Measurements from ENCODE around the gene SPNS2. TPM values are rescaled to one million over a fixed set of nuclear protein-coding genes. Genes with fewer than 3 reads are reported as not detected.

SPNS2 gene
- total RNA-seq, 1 experiment from 2014 or later, result 28.3 TPM

GRCh38 chr17:4480929-4481898 is 17.5 kb upstream of the SPNS2 start:
- no peak for DNase-seq (ENCODE audit: low spot score)

GRCh38 chr17:4482338-4483011 is 16.2 kb upstream of the SPNS2 start:
- no peak for DNase-seq (ENCODE audit: low spot score)

DNA sequence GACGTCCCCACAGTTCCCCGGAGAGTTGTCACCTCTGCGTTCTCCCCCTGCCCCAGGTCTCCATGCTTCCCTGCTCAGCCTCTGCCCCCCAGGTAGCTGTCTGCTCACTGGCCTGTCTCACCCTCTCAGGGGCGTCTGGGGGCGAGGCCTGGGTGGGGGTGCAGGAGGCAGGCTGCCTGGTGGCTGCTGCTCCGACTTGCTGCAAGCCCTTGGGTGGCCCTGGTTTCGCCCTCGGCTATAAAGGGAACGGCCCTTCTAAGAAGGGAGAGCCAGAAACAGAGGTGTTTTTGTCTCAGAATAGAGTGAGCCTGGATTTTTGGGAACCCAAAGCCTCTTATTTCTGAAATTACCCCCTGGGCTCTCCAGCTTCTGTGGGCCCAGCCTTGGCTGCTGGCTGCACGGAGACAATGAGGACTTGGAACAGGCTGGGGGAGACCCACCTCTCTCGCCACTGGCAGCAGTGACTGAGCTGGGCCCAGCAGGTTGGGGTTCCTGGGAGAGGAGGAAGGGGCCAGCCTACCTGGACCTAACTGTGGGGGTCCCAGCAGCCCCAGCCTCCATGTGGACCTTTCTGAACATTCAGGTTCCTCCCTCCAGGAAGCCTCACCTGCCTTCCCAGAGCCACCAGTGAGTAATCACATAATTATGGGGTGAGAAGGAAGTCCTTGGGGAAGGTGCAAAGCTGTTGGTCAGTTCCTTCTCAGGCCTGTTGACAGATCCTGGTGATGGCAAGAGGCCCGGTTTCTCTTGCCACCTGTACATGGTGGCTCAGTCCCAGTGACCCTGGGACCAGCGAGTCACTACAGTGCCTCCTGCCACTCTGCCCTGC is 15.5 kb upstream of the SPNS2 start:
- peak; percentile 89 for DNase-seq (ENCODE audit: low spot score)

DNA sequence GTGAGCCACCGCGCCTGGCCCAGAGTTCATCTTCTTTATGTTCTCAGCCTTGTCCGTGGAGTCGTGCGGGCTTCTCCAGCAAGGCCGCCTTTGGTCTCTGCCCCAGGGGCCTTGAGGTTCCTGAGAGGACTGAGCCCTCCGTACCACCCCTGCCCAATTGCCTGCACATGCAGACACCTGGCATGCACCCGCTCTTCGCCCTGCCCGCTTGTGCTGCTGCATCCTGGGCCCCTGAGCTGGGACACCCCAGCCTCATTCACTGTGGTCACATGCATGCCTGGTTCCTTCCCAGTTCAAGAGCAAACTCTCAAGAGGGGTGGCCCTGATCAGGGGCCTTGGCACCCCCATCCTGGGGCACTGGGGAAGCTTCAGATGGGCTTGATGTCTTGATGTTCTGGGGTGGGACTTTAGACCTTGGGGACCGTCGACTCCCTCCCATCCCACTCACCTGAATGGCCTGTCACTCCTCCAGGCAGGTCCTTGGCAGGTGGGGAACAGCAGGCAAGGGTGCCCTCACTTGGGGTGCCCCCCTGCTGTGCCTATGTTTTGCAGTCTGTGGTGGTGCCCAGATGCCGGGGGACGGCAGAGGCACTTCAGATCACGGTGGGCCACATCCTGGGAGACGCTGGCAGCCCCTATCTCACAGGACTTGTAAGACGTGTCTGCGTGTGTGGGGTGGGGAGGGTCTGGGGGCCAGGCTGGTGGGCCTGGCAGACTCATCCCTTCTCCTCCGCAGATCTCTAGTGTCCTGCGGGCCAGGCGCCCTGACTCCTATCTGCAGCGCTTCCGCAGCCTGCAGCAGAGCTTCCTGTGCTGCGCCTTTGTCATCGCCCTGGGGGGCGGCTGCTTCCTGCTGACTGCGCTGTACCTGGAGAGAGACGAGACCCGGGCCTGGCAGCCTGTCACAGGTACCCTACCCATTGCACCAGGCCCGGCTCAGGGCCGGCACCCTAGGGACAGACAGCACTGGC is 12.7 kb upstream of the SPNS2 start:
- DNase-seq (ENCODE audit: low spot score), result no peak

DNA sequence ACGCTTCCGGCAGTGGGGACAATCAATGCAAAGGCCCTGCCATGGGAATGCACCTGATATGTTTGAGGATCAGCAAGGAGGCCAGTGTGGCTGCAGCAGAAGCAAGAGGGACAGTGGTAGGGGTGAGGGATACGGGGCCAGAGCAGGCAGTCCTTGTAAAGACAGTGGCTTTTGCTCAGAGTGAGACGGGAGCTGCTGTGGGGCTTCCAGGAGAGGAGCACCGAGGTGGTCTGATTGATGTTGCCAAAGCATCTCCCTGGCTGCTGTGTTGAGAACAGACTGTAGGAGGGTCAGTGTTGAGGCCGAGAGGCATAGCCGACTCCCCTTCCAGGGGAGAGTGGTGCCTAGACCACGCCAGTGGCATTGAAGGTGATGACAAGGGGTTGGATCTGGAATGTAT is 11.4 kb upstream of the SPNS2 start:
- DNase-seq (ENCODE audit: low spot score), result no peak

DNA sequence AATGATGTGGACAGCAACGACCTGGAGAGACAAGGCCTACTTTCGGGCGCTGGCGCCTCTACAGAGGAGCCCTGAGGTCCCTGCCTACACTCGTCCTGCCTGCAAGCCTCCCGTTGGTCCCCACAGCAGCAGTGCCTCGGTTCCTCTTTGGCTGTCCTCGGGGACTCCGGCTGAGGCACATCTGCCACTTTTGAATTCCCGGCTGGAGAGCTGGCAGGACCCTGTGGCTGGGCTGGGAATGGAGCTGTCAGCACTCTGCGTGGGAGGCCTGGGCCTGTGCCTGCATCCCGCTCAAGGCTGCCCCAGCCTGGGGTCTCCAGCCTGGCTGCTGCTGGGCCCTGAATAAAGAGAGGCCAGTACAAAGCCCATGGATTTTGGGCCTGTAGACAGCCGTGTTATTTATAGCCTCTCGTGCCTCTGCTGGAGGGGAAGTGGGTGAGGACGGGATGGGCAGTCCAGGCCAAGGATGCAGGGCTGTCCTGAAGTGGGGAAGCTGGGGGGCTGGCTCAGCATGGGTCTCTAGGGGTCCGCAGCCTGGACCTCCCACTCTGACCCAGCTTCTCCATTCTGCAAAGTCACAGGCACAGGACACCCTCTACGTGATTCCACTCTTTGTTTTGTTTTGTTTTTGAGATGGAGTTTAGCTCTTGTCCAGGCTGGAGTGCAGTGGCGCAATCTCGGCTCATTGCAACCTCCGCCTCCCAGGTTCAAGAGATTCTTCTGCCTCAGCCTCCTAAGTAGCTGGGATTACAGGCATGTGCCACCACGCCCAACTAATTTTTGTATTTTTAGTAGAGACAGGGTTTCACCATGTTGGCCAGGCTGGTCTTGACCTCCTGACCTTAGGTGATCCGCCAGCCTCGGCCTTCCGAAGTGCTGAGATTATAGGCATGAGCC is 10.6 kb upstream of the SPNS2 start:
- DNase-seq (ENCODE audit: low spot score), result no peak

- DNase-seq (ENCODE audit: low spot score), result no peak
Measured at GRCh38 chr17:4488989-4489595, 9.6 kb upstream of the SPNS2 start.

GRCh38 chr17:4490109-4490591 is 8.5 kb upstream of the SPNS2 start:
- DNase-seq (ENCODE audit: low spot score), result peak; percentile 67

GRCh38 chr17:4490637-4491061 is 8.0 kb upstream of the SPNS2 start:
- no peak for DNase-seq (ENCODE audit: low spot score)

DNA sequence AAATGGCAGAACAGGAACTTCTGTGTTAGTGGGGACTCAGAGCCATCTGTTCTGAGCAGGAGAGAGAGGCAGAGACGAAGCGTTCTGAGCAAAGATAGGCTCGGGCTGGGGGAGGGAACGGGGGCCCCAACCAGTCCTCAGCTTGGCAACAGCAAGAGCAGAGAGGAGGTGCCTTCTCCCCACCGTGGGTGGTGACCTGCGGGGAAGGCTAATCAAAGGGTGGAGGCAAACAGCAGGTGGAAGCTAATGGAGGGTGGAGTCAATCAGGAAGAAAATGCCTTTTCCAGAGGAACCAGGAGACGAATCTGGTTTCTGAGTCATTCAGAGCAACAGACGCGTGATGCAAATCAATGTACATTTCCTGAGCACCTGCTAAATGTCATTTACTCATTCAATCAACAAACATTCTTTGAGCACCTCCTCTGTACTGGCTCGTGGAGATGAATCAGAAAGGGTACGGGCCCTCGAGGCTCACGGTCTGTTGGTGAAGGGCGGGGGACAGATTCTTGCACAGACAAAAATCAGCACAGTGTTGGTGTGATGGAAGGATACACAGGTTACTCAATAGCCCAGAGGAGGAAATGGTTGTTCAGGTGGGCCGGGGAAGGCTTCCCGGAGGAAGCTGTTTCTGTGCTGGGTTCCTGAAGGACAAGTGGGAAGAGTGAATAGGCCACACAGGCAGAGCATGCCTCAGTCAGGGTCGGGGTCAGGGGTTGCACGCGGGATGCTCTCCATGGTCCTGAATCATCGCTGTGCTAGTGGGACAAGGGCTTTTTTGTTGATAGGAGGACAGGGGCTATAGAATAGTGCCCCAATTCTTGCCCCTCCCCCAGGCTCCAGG is 5.7 kb upstream of the SPNS2 start:
- peak; percentile 73 for DNase-seq (ENCODE audit: low spot score)

GRCh38 chr17:4497101-4497824 is 1.4 kb upstream of the SPNS2 start:
- peak; percentile 95 for DNase-seq (ENCODE audit: low spot score)

- DNase-seq (ENCODE audit: low spot score), result no peak
Measured at GRCh38 chr17:4499431-4500190, 930 bp downstream of the SPNS2 start.

DNA sequence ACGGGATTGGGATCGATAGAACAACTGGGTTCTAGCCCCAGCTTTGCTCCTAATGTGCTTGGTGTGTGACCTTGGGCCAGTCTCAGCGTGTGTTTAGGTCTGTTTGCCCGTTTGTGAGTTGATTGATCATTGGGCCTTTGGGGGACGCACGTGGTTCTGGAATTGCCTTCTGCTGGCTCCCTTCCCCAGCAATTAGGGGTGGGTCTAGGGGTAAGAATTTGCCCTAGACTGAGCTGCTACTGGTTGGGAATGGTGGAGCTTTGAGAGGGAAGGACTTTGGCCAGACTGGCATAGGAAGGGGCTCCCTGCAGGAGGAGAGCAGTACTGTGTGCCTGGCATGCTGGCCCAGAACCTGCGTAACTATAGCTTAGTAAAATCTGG is 1.5 kb downstream of the SPNS2 start:
- DNase-seq (ENCODE audit: low spot score), result no peak

DNA sequence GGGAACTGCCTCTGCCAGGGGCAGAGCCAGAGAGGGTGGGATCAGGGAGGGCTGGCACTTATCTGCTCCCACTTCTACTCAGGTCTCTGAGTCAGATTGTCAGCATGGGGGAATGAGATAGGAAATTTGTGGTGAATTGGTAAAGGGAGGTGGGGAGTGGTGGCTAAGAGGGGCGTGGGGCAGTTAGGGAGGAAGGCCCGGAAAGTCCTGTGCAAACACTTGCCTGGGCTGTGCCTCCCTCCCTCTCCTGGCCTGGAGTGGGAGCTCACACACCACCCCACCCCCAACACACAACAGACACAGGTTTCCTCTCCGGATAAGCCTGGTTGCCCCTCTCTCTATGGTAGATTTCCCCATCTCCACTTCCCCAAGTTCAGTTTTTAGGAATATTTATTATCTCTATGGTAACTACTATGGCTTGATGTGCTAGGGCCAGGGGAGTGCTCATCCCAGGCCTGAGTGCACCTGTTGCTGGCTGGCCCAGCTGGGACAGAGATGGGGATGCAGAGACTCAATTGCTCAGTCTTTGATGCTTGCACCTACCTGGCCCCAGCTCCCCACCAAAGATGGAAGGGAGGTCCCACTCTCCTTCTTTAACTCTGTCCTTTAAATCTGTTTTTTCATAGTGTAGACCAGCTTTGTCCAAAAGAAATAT is 2.7 kb downstream of the SPNS2 start:
- DNase-seq (ENCODE audit: low spot score), result no peak

GRCh38 chr17:4502466-4503154 is 3.9 kb downstream of the SPNS2 start:
- DNase-seq (ENCODE audit: low spot score), result no peak

All from A172 (cell line).